Natural killer cell (primary cell): Measurements from ENCODE around the gene CEND1. TPM values are rescaled to one million over a fixed set of nuclear protein-coding genes. Genes with fewer than 3 reads are reported as not detected.
"Not testable (repeated sequence)": the region's sequence is repeated elsewhere in the genome, so short reads cannot be mapped to it uniquely, and the experiment has no call there.

Experiments used
- ATAC-seq, 3 donors: fragments of 150-1000 bp in 2 of 3; fragments of 200-7000 bp in 1 of 3; cut with Tn5 transposase; 1 replicate in 1 of 3; 2 replicates in 2 of 3; pipeline ENCODE4 v1.10.0; 2021; ENCODE audit warnings: mild to moderate bottlenecking in 2 of 3, moderate library complexity in 2 of 3
- DNase-seq, 2 donors: peaks; one replicate each; pipeline versions ENCODE4 v3.0.0 to v3.0.0-alpha.2; 2013 to 2021; ENCODE audit warnings: mixed read lengths in 1 of 2
- H3K27ac ChIP-seq: one replicate; pipeline ENCODE4 v1.5.1; 2013; ENCODE audit warnings: mild to moderate bottlenecking, low read length
- H3K27me3 ChIP-seq: one replicate; pipeline ENCODE4 v1.6.1; 2013; ENCODE audit warnings: low read length; ENCODE audit not compliant: control insufficient read depth, insufficient read depth
- H3K36me3 ChIP-seq: one replicate; pipeline ENCODE4 v1.6.1; 2013; ENCODE audit warnings: low read length; ENCODE audit not compliant: control insufficient read depth, insufficient read depth
- H3K4me1 ChIP-seq: one replicate; pipeline ENCODE4 v1.6.1; 2013; ENCODE audit warnings: low read length; ENCODE audit not compliant: control insufficient read depth, insufficient read depth
- H3K4me3 ChIP-seq: one replicate; pipeline ENCODE4 v1.5.1; 2013; ENCODE audit warnings: low read length
- H3K9me3 ChIP-seq: one replicate; pipeline ENCODE4 v1.6.1; 2013; ENCODE audit warnings: low read length; ENCODE audit not compliant: control insufficient read depth, insufficient read depth
- H3K27ac Mint-ChIP-seq, 2 donors: one replicate each; pipeline ENCODE4 v1.8.0; 2022; ENCODE audit warnings: mild to moderate bottlenecking in 2 of 2, mixed read lengths in 2 of 2, moderate library complexity in 1 of 2
- H3K27me3 Mint-ChIP-seq, 2 donors: one replicate each; pipeline ENCODE4 v1.8.0; 2022; ENCODE audit warnings: low read depth in 2 of 2, mixed read lengths in 2 of 2
- H3K36me3 Mint-ChIP-seq: one replicate; pipeline ENCODE4 v1.8.0; 2022; ENCODE audit warnings: mixed read lengths
- H3K4me1 Mint-ChIP-seq, 2 donors: one replicate each; pipeline ENCODE4 v1.8.0; 2022; ENCODE audit warnings: mixed read lengths in 2 of 2
- H3K4me3 Mint-ChIP-seq: one replicate; pipeline ENCODE4 v1.8.0; 2022; ENCODE audit warnings: mild to moderate bottlenecking, moderate library complexity, mixed read lengths
- H3K9me3 Mint-ChIP-seq, 2 donors: one replicate each; pipeline ENCODE4 v1.8.0; 2022; ENCODE audit warnings: mixed read lengths in 2 of 2
- CTCF ChIP-seq: fragments of 200-600 bp; IDR thresholded peaks from one replicate; pipeline ENCODE4 v1.8.0; 2022; ENCODE audit warnings: antibody characterized with exemption
- WGBS: methylation state at CpG from one replicate; pipeline ENCODE4 v1.1.7; 2013; ENCODE audit warnings: missing lambda C conversion rate; ENCODE audit not compliant: insufficient coverage; 5-methylcytosine and 5-hydroxymethylcytosine counted together
- intact Hi-C: fragments of 100-400 bp; cut with micrococcal nuclease; formaldehyde crosslinking; loops from one replicate; pipeline ENCODE4 v1.14.2; 2022
- total RNA-seq, 4 donors: library from RNA; stranded (reverse); fragments of 120-200 nt in 1 of 4; gene quantifications; one replicate each; pipeline versions ENCODE4 v1.2.3 to v1.2.4, GENCODE V29; 2013 to 2022

CEND1 gene
- total RNA-seq, 3 donors from 2014 or later (not counting 1 experiment from before 2014, with no cell fraction given): not detected

GRCh38 chr11:745428-745827, 44.5 kb downstream of the CEND1 start:
- Histone ChIP-seq H3K27ac (no peak overlapping the region), H3K4me1 (peaks cover 22% of the 10 kb centered on the region), H3K36me3 (no peaks in the 10 kb centered on the region), H3K9me3 (no peaks in the 10 kb centered on the region), H3K4me3 (no peak overlapping the region), H3K27me3 (no peaks in the 10 kb centered on the region)
- H3K27me3 Mint-ChIP-seq: no peaks in the 10 kb centered on the region
- peaks cover 9 to 14% of the 10 kb centered on the region in 2 donors for H3K4me1 Mint-ChIP-seq
- no peaks in the 10 kb centered on the region for H3K9me3 Mint-ChIP-seq
- TF ChIP-seq CTCF: no peak
- H3K4me3 Mint-ChIP-seq: peak overlapping the region; percentile 28
- ATAC-seq (no peak), DNase-seq (no peak)
- no peak overlapping the region for H3K27ac Mint-ChIP-seq
- intact Hi-C loops: no loop called here
- no peaks in the 10 kb centered on the region for H3K36me3 Mint-ChIP-seq
- WGBS: no CpG with 5 or more reads among the region's 1 CpG

- TF ChIP-seq CTCF: no peak
- Mint-ChIP-seq H3K27ac (no peak overlapping the region), H3K9me3 (no peaks in the 10 kb centered on the region), H3K4me3 (no peak overlapping the region), H3K4me1 (peaks cover 3 to 8% of the 10 kb centered on the region in 2 donors), H3K36me3 (no peaks in the 10 kb centered on the region), H3K27me3 (no peaks in the 10 kb centered on the region)
- no peak for DNase-seq
- no peak for ATAC-seq
- no peaks in the 10 kb centered on the region for H3K27me3 ChIP-seq
- peaks cover 11% of the 10 kb centered on the region for H3K4me1 ChIP-seq
- WGBS: 91% methylated on average over 4 of the region's 4 CpGs
- intact Hi-C loops: no loop called here
- H3K36me3 ChIP-seq: no peaks in the 10 kb centered on the region
- H3K4me3 ChIP-seq: no peak overlapping the region
- no peak overlapping the region for H3K27ac ChIP-seq
- H3K9me3 ChIP-seq: no peaks in the 10 kb centered on the region
Observed at GRCh38 chr11:742571-743201, 47.2 kb downstream of the CEND1 start.

GRCh38 chr11:742156-742546, 47.7 kb downstream of the CEND1 start:
- no peak for DNase-seq
- H3K27ac ChIP-seq: no peak overlapping the region
- H3K27me3 Mint-ChIP-seq: no peaks in the 10 kb centered on the region
- no peak overlapping the region for H3K27ac Mint-ChIP-seq
- peaks cover 7 to 12% of the 10 kb centered on the region in 2 donors for H3K4me1 Mint-ChIP-seq
- no peak for ATAC-seq
- H3K27me3 ChIP-seq: no peaks in the 10 kb centered on the region
- H3K36me3 ChIP-seq: no peaks in the 10 kb centered on the region
- H3K36me3 Mint-ChIP-seq: no peaks in the 10 kb centered on the region
- no peak for TF ChIP-seq CTCF
- no peak overlapping the region for H3K4me3 ChIP-seq
- H3K9me3 ChIP-seq: no peaks in the 10 kb centered on the region
- H3K4me1 ChIP-seq: peaks cover 17% of the 10 kb centered on the region
- H3K4me3 Mint-ChIP-seq: no peak overlapping the region
- intact Hi-C loops: no loop called here
- no peaks in the 10 kb centered on the region for H3K9me3 Mint-ChIP-seq
- WGBS: 100% methylated on average over 3 of the region's 3 CpGs

GRCh38 chr11:737899-738298, 52.0 kb downstream of the CEND1 start:
- WGBS: 16% methylated on average over 10 of the region's 10 CpGs
- intact Hi-C loops, H3K27me3 ChIP-seq, H3K27ac Mint-ChIP-seq, H3K9me3 Mint-ChIP-seq, H3K4me3 Mint-ChIP-seq, H3K27me3 Mint-ChIP-seq, H3K36me3 Mint-ChIP-seq, H3K4me3 ChIP-seq, H3K9me3 ChIP-seq, H3K36me3 ChIP-seq, H3K4me1 ChIP-seq, H3K4me1 Mint-ChIP-seq, H3K27ac ChIP-seq: not testable (repeated sequence)
- DNase-seq (peak in 1 of 2 donors; percentile 47), ATAC-seq (peak in 1 of 3 donors; percentile 37)
